GM12873 (cell line): ENCODE data around the gene NUDT14.

Experiments used
- CTCF ChIP-seq: IDR thresholded peaks from 2 replicates; pipeline ENCODE4 v1.5.1; 2012; ENCODE audit warnings: low read depth, mild to moderate bottlenecking, moderate library complexity, low read length, control low read depth; ENCODE audit not compliant: insufficient read depth; ENCODE audit errors: missing control alignments

The NUDT14 gene

GRCh38 chr14:105161309-105161708 is 19.8 kb downstream of the NUDT14 start:
- no peak for TF ChIP-seq CTCF

GRCh38 chr14:105160776-105161175 is 20.3 kb downstream of the NUDT14 start:
- TF ChIP-seq CTCF: no peak

- TF ChIP-seq CTCF: no peak
Measured at GRCh38 chr14:105159344-105159743, 21.8 kb downstream of the NUDT14 start.

- TF ChIP-seq CTCF: no peak
Measured at GRCh38 chr14:105158794-105159193, 22.3 kb downstream of the NUDT14 start.

- TF ChIP-seq CTCF: no peak
Measured at GRCh38 chr14:105157872-105158271, 23.2 kb downstream of the NUDT14 start.

- TF ChIP-seq CTCF: no peak
Measured at GRCh38 chr14:105156414-105157375, 24.4 kb downstream of the NUDT14 start.

GRCh38 chr14:105155681-105156413 is 25.3 kb downstream of the NUDT14 start:
- TF ChIP-seq CTCF: no peak
